HG02763 (cell line): ENCODE data around the gene SPOCD1.
"Not testable (repeated sequence)": the region's sequence is repeated elsewhere in the genome, so short reads cannot be mapped to it uniquely, and the experiment has no call there.

Experiments
- ATAC-seq: cut with Tn5 transposase; IDR thresholded peaks from one replicate; pipeline ENCODE4 v1.9.1; 2021; ENCODE audit warnings: mild to moderate bottlenecking, moderate library complexity; ENCODE audit not compliant: unreplicated experiment

The SPOCD1 gene

GRCh38 chr1:31830065-31830464 lies 14.2 kb upstream of the SPOCD1 start:
- no peak for ATAC-seq

GRCh38 chr1:31828926-31829690 lies 13.3 kb upstream of the SPOCD1 start:
- no peak for ATAC-seq

- no peak for ATAC-seq
Measured at GRCh38 chr1:31828341-31828740, 12.5 kb upstream of the SPOCD1 start.

GRCh38 chr1:31823780-31824179 lies 8.0 kb upstream of the SPOCD1 start:
- no peak for ATAC-seq

- ATAC-seq, result no peak
Measured at GRCh38 chr1:31822766-31823165, 6.9 kb upstream of the SPOCD1 start.

GRCh38 chr1:31820196-31820595 lies 4.4 kb upstream of the SPOCD1 start:
- not testable (repeated sequence) for ATAC-seq

- no peak for ATAC-seq
Measured at GRCh38 chr1:31818206-31818605, 2.4 kb upstream of the SPOCD1 start.

GRCh38 chr1:31816947-31817346 lies 1.1 kb upstream of the SPOCD1 start:
- not testable (repeated sequence) for ATAC-seq

DNA sequence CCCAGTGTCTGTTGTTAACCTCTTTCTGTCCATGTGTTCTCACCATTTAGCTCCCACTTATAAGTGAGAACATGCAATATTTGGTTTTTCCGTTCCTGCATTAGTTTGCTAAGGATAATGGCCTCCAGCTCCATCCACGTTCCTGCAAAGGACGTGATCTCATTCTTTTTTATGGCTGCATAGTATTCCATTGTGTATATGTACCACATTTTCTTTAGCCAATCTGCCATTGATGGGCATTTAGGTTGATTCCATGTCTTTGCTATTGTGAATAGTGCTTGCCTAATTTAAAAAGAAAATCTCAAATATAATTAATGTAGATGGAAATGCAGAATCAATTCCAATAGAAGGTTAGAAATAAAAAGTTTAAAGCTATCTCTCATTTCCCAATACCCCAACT lies 679 bp upstream of the SPOCD1 start:
- not testable (repeated sequence) for ATAC-seq

GRCh38 chr1:31815307-31815645 lies 546 bp downstream of the SPOCD1 start:
- no peak for ATAC-seq

- ATAC-seq, result no peak
Measured at GRCh38 chr1:31814631-31815306, 1.1 kb downstream of the SPOCD1 start.

GRCh38 chr1:31814041-31814511 lies 1.7 kb downstream of the SPOCD1 start:
- ATAC-seq, result no peak

DNA sequence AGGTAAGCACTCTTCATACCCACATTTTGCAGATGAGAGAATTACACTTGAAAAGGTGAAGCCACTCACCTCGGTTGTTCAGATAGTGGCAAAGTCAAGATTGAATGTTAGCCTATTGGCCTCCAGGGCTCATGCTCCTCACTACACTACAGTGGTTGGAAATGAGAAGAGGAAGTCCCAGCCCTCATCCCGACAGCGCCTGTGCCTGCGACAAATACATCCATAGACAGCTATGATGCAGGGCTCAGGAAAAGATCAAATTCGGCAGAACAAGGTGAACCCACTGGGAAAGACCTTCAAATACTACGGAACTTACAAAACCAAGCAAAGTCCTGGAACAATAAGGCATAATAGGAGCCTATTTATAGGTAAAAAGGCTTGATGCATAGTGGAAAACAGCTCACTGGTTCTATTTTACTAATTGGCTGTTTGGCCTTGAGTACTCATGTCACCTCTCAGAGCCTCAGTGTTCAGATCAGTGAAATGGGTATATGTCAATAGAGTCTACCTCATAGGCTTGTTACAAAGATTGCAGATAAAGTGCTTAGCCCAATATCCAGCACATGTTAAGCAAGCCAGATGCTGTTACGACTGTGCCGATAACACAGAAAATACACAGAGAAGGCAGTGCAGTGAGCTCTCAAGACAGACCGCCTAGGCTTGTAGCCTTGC lies 3.5 kb downstream of the SPOCD1 start:
- ATAC-seq, result no peak

DNA sequence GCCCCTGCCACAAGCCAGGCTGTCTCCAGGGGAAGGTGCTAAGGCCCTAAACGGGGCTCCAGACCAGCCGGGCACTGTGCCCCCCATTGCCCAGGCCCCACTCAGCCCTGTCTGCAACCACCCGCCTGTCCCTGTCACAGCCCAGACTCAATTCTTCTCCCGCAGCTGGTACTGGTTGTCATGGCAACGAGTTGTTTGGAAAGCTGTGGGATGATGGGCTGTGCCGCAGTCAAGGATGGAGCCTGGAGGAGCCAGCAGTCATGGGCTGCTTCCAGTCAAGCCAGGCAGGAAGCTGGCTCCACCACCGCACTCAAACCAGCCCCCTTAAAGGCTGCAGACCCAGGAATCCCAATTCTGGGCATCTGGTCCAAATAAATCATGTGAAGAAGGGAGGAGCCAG lies 4.2 kb downstream of the SPOCD1 start:
- no peak for ATAC-seq

DNA sequence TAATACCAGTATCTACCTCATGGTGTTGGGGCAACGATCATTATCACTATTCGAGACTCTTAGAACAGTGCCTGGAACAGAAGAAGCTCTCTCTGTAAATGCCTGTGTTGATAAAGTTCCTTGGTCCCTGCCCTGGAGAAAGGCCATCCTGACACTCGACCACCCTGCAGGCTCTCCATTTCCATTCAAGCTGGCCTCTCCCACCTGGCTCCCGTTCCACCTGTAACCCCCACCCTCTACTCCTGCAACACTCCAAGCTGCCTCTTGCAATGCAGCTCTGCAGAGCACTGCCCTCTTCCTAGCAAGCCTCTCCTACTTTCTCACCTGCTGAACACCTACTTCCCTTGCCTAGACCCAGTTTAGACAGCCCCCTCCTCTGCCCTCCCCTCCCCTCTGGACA lies 6.1 kb downstream of the SPOCD1 start:
- ATAC-seq, result no peak

DNA sequence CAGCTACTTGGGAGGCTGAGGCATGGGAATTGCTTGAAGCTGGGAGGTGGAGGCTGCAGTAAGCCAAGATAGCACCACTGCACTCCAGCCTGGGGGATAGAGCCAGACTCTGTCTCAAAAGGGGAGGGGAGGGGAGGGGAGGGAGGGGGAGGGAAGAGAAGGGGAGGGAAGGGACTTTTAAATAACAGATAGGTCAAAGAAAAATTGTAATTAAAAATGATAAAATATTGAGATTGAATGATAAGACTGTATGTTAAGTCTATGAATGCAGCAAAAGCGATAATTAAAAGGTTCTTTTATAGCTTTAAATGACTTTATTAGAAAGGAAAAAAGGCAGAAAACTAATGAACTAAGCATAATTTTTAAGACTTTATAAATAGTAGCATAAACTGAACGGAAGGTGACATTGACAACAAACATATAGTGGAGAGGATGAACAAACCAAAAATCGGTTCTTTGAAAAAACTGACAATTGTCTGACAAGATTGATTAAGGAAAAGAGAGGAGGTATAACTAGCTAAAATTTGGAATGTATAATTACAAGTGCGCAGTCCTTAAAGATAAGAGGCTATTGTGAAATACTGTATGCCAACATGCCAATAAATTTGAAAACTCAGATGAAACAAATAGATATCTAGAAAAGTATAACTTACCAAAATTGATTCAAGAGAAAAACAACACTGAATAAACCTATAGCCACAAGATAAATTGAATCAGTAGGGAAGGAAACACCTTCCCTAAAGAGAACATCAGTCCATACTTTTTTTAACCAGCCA lies 8.4 kb downstream of the SPOCD1 start:
- ATAC-seq, result no peak

- no peak for ATAC-seq
Measured at GRCh38 chr1:31805318-31805717, 10.5 kb downstream of the SPOCD1 start.

DNA sequence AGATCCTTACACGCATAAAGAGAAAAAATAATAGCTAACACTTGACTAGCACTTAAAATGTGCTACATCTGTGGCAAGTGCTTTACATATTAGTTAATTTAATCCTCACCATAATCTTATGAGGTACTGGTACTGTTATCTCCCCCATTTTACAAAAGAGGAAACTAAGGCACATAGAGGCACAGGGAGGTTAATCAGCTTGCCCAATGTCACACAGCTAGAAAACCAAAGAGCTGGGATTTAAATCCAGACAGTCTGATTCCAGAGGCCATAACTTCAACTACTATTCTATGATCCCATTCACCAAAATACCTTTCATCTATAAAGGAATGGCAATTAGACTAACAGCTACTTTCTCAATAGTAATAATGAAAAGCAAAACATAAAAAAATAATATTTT lies 11.7 kb downstream of the SPOCD1 start:
- ATAC-seq, result no peak

DNA sequence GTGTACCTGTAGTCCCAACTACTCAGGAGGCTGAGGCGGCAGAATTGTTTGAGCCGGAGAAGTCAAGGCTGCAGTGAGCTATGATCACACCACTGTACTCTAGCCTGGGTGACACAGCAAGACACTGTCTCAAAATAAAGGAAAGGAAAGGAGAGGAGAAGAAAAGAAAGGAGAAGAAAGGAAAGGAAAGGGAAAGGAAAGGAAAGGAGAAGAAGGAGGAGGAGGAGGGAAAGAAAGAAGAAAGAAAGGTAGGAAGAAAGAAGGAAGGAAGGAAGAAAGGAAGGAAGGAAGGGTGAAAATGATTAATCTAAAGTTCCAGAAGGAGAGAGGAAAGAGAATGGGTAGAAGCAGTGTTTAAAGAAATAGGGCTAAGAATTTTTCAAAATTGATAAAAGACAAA lies 12.2 kb downstream of the SPOCD1 start:
- no peak for ATAC-seq

DNA sequence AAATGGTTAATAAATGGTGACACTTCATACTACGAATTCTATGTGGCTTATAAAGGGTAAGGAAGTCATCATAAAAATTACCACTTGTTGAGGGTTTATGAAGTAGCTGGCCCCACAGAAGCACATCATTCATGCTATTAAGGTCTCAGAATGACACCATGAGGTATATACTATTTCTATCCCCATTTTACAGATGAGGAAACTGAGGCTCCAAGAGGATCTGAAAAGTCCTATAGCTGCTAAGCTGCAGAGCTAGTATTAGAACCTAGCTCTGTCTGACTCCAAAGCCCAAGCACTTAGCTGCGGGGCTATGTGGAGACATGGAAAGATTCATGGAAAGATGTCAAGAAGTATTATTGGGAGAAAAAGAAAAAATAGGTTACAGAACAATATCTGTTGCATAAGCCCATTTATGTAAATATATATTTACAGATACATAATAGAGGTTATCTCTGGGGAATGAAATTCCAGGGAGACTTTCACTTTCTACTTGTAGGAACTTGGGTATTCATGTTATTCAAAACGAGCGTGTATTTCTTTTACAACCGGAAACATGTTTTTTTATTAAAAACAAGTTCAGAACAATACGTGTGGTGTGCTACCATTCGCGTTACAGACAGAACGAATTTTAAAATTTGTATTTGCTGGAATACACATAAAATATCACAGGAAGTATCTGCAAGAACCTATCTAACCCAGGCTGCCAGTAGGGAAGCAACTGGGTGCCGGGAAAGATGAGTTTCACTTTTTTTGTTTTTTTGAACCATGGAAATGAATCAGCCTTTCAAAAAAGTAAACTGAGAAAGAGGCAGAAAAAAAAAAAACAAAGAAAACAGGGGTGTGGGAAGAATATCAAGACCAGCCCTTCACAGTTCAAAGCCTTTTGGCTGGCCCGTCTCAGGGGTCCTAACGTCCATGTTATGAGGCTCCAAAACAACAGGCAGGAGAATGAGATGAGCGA lies 13.4 kb downstream of the SPOCD1 start:
- no peak for ATAC-seq
